Mesenchymal stem cell (in vitro differentiated cells and primary cell): Measurements from ENCODE around the gene TAS2R40.

Experiments
- DNase-seq: peaks from one replicate; pipeline ENCODE4 v3.0.0-alpha.2; 2013
- H2AFZ ChIP-seq: one replicate; pipeline ENCODE4 v1.6.1; 2013; ENCODE audit warnings: low read depth, mild to moderate bottlenecking, control low read depth, inconsistent platforms, low read length, moderate library complexity
- H2AK5ac ChIP-seq: 2 replicates; pipeline ENCODE4 v1.6.1; 2013; ENCODE audit warnings: low read length, moderate library complexity, mild to moderate bottlenecking, inconsistent platforms; ENCODE audit not compliant: severe bottlenecking
- H2BK120ac ChIP-seq: one replicate; pipeline ENCODE4 v1.6.1; 2013; ENCODE audit warnings: low read depth, mild to moderate bottlenecking, inconsistent platforms, low read length, moderate library complexity
- H2BK12ac ChIP-seq, 2 experiments: one replicate each; pipeline ENCODE4 v1.6.1; 2013; ENCODE audit warnings: inconsistent platforms in 2 of 2, low read length in 2 of 2, mild to moderate bottlenecking in 2 of 2, moderate library complexity in 2 of 2, control low read depth in 1 of 2
- H2BK15ac ChIP-seq: one replicate; pipeline ENCODE4 v1.6.1; 2013; ENCODE audit warnings: mild to moderate bottlenecking, low read depth, inconsistent platforms; ENCODE audit not compliant: poor library complexity, severe bottlenecking
- H2BK5ac ChIP-seq: 2 replicates; pipeline ENCODE4 v1.6.1; 2013; ENCODE audit warnings: low read depth, mild to moderate bottlenecking, low read length, control low read depth, inconsistent platforms; ENCODE audit not compliant: poor library complexity, severe bottlenecking
- H3K14ac ChIP-seq, 2 experiments: one replicate each; pipeline ENCODE4 v1.6.1; 2013; ENCODE audit warnings: inconsistent platforms in 2 of 2, low read length in 2 of 2, control low read depth in 1 of 2, mild to moderate bottlenecking in 1 of 2, moderate library complexity in 1 of 2
- H3K18ac ChIP-seq, 2 experiments: one replicate each; pipeline ENCODE4 v1.6.1; 2013; ENCODE audit warnings: inconsistent platforms in 2 of 2, low read length in 2 of 2, control low read depth in 1 of 2, low read depth in 1 of 2, mild to moderate bottlenecking in 1 of 2
- H3K23ac ChIP-seq, 2 experiments: one replicate each; pipeline ENCODE4 v1.6.1; 2013; ENCODE audit warnings: inconsistent platforms in 2 of 2, low read length in 2 of 2, mild to moderate bottlenecking in 2 of 2, moderate library complexity in 2 of 2, control low read depth in 1 of 2
- H3K27ac ChIP-seq: 2 replicates; pipeline ENCODE4 v1.5.1; 2013; ENCODE audit warnings: mild to moderate bottlenecking, moderate library complexity, low read length, control low read depth, inconsistent platforms; ENCODE audit not compliant: poor library complexity, severe bottlenecking
- H3K27me3 ChIP-seq, 2 experiments: 2 replicates each; pipeline versions ENCODE4 v1.6.1 to v1.7.0; 2013; ENCODE audit warnings: low read length in 2 of 2, mild to moderate bottlenecking in 2 of 2, moderate library complexity in 2 of 2, control low read depth in 1 of 2, inconsistent platforms in 1 of 2; ENCODE audit not compliant: control insufficient read depth in 1 of 2, insufficient read depth in 1 of 2
- H3K36me3 ChIP-seq, 2 experiments: 2 replicates each; pipeline versions ENCODE4 v1.6.1 to v1.7.0; 2013; ENCODE audit warnings: low read length in 2 of 2, control low read depth in 1 of 2, inconsistent platforms in 1 of 2, low read depth in 1 of 2, mild to moderate bottlenecking in 1 of 2; ENCODE audit not compliant: insufficient read depth in 2 of 2, control insufficient read depth in 1 of 2
- H3K4ac ChIP-seq, 2 experiments: one replicate each; pipeline ENCODE4 v1.6.1; 2013; ENCODE audit warnings: inconsistent platforms in 2 of 2, low read length in 2 of 2, mild to moderate bottlenecking in 2 of 2, moderate library complexity in 2 of 2, control low read depth in 1 of 2, low read depth in 1 of 2
- H3K4me1 ChIP-seq: 2 replicates; pipeline ENCODE4 v1.6.1; 2013; ENCODE audit warnings: low read depth, low read length, control low read depth; ENCODE audit not compliant: control insufficient read depth, insufficient read depth
- H3K4me2 ChIP-seq: 2 replicates; pipeline ENCODE4 v1.6.1; 2013; ENCODE audit warnings: low read length, mild to moderate bottlenecking, inconsistent platforms; ENCODE audit not compliant: poor library complexity, severe bottlenecking
- H3K4me3 ChIP-seq, 2 experiments: 2 replicates each; pipeline versions ENCODE4 v1.5.1 to v1.7.0; 2013; ENCODE audit warnings: low read length in 2 of 2, mild to moderate bottlenecking in 2 of 2, control low read depth in 1 of 2, low read depth in 1 of 2; ENCODE audit not compliant: insufficient read depth in 1 of 2
- H3K79me1 ChIP-seq: replicated peaks from 2 replicates; pipeline ENCODE4 v1.6.1; 2013; ENCODE audit warnings: mild to moderate bottlenecking, control low read depth, low read length, inconsistent platforms; ENCODE audit not compliant: poor library complexity, severe bottlenecking
- H3K9ac ChIP-seq: 2 replicates; pipeline ENCODE4 v1.7.0; 2013; ENCODE audit warnings: mild to moderate bottlenecking, low read length, moderate library complexity
- H3K9me3 ChIP-seq: 2 replicates; pipeline ENCODE4 v1.7.0; 2013; ENCODE audit warnings: mild to moderate bottlenecking, low read length; ENCODE audit not compliant: control insufficient read depth
- H4K8ac ChIP-seq: one replicate; pipeline ENCODE4 v1.6.1; 2013; ENCODE audit warnings: inconsistent platforms, mild to moderate bottlenecking, low read length, moderate library complexity
- H4K91ac ChIP-seq: one replicate; pipeline ENCODE4 v1.6.1; 2013; ENCODE audit warnings: mild to moderate bottlenecking, low read length, inconsistent platforms
- WGBS: methylation state at CpG from one replicate; pipeline ENCODE4 v1.1.7; 2013; ENCODE audit warnings: mixed read lengths; 5-methylcytosine and 5-hydroxymethylcytosine counted together

Gene TAS2R40

DNA sequence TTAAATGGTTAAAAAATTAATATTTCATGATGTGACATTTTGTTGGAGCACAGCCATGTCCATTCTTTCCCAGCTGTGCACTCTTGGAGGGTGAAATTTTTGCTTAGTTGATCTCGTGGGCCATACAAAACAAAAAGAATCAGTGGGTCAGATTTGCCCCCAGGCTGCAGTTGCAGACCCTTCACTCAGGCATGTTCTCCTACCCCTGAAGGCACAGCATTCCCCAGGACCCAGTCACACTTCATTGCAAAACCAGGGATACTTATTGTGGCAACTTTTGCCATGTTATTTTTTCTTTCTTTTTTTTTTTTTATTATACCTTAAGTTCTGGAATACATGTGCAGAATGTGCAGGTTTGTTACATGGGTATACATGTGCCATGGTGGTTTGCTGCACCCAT lies 6.0 kb downstream of the TAS2R40 start:
- 75% methylated on average over 1 of the region's 1 CpG for WGBS
- no peak overlapping the region for H3K23ac ChIP-seq
- no peak overlapping the region for H2BK5ac ChIP-seq
- no peak for DNase-seq
- no peak overlapping the region for H4K8ac ChIP-seq
- H3K4me3 ChIP-seq: no peak overlapping the region
- H3K79me1 ChIP-seq: no peaks in the 10 kb centered on the region
- H3K9ac ChIP-seq: no peak overlapping the region
- no peak overlapping the region for H3K4me2 ChIP-seq
- no peak overlapping the region for H2BK12ac ChIP-seq
- no peaks in the 10 kb centered on the region for H3K9me3 ChIP-seq
- no peak overlapping the region for H4K91ac ChIP-seq
- no peak overlapping the region for H2BK120ac ChIP-seq
- H3K27ac ChIP-seq: no peak overlapping the region
- H3K14ac ChIP-seq: no peak overlapping the region
- no peak overlapping the region for H3K4ac ChIP-seq
- H3K36me3 ChIP-seq: no peaks in the 10 kb centered on the region
- H2AFZ ChIP-seq: no peak overlapping the region
- no peaks in the 10 kb centered on the region for H3K4me1 ChIP-seq
- no peak overlapping the region for H3K18ac ChIP-seq
- peaks cover 14 to 27% of the 10 kb centered on the region in 2 experiments for H3K27me3 ChIP-seq
- H2AK5ac ChIP-seq: no peak overlapping the region
- H2BK15ac ChIP-seq: no peak overlapping the region

DNA sequence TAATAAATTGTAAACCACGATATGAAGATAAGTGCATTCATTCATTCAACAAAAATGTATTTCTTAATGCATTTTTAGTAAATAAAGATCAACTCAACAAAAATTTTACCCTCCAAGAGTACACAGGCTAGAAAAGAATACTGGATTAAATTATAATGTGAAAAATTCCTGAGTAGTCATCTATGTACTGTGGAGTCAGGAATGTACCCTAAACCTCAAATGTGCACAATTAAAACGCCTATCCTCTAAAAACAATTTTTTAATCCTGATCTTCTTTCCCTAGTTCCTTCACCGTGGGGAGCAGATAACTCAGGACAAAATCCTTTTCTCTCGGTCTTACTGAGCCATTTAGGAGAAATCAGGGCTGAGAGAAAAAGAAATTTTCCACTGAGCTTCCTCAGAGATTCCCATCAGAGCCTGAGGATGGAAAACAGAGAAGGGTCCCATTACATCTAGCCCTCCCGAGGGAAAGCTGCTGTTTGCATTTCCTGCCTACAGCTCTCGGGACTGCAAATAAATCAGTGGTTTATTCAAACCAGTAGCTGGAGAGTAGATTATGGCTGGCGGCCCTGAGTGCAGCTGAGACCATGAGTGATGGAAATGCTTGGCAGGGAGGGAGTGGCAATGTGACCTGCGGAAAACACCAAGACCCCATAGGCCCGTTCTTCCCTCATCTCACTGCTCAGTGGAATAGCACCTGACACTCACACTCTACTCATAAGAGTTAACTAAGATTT lies 7.4 kb downstream of the TAS2R40 start:
- no peak overlapping the region for H2AFZ ChIP-seq
- H3K27me3 ChIP-seq: peaks cover 4 to 13% of the 10 kb centered on the region in 2 experiments
- H3K18ac ChIP-seq: no peak overlapping the region
- no peak overlapping the region for H3K4ac ChIP-seq
- H3K4me3 ChIP-seq: no peak overlapping the region
- WGBS: 29% methylated on average over 6 of the region's 9 CpGs
- H3K23ac ChIP-seq: no peak overlapping the region
- H3K36me3 ChIP-seq: no peaks in the 10 kb centered on the region
- no peak overlapping the region for H2AK5ac ChIP-seq
- no peaks in the 10 kb centered on the region for H3K4me1 ChIP-seq
- H3K27ac ChIP-seq: no peak overlapping the region
- H3K9ac ChIP-seq: no peak overlapping the region
- H2BK12ac ChIP-seq: no peak overlapping the region
- H4K91ac ChIP-seq: no peak overlapping the region
- no peak overlapping the region for H4K8ac ChIP-seq
- H2BK15ac ChIP-seq: no peak overlapping the region
- peaks cover 12% of the 10 kb centered on the region for H3K9me3 ChIP-seq
- no peak overlapping the region for H2BK120ac ChIP-seq
- no peak for DNase-seq
- no peak overlapping the region for H3K4me2 ChIP-seq
- H3K14ac ChIP-seq: no peak overlapping the region
- no peak overlapping the region for H2BK5ac ChIP-seq
- no peaks in the 10 kb centered on the region for H3K79me1 ChIP-seq

DNA sequence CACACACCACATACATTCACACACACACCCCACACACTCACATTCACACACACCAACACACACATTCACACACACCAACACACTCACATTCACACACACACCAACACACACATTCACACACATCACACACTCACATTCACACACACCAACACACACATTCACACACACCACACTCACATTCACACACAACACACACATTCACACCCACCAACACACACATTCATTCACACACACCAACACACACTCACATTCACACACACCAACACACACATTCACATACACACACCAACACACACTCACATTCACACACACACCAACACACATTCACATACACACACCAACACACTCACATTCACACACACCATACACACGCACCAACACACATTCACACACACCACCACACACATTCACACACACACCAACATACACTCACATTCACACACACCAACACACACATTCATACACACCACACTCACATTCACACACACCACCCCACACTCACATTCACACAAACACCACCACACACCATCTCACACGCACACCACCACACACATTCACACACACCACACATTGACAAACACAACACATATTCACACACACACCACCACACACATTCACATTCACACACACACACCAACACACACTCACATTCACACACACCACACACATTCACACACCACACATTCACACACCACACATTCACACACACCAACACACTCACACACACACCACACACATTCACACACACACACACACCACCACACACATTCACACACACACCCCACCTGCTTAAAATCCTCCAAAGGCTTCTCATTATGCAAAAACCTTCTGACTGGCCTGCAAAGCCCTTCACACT lies 9.0 kb downstream of the TAS2R40 start:
- Histone ChIP-seq H2BK120ac (no peak overlapping the region), H2BK12ac (no peak overlapping the region), H3K79me1 (no peaks in the 10 kb centered on the region), H2BK15ac (no peak overlapping the region), H3K9me3 (peaks cover 20% of the 10 kb centered on the region), H3K23ac (no peak overlapping the region), H4K91ac (no peak overlapping the region), H3K9ac (no peak overlapping the region), H2AK5ac (no peak overlapping the region), H3K4ac (no peak overlapping the region), H2AFZ (no peak overlapping the region), H3K36me3 (no peaks in the 10 kb centered on the region), H3K27ac (no peak overlapping the region), H3K4me3 (no peak overlapping the region), H4K8ac (no peak overlapping the region), H3K27me3 (no peaks in the 10 kb centered on the region), H3K4me2 (no peak overlapping the region), H3K4me1 (no peaks in the 10 kb centered on the region), H3K14ac (peak overlapping the region in 1 of 2 experiments; percentile 86), H3K18ac (no peak overlapping the region), H2BK5ac (no peak overlapping the region)
- 96% methylated on average over 2 of the region's 2 CpGs for WGBS
- no peak for DNase-seq

DNA sequence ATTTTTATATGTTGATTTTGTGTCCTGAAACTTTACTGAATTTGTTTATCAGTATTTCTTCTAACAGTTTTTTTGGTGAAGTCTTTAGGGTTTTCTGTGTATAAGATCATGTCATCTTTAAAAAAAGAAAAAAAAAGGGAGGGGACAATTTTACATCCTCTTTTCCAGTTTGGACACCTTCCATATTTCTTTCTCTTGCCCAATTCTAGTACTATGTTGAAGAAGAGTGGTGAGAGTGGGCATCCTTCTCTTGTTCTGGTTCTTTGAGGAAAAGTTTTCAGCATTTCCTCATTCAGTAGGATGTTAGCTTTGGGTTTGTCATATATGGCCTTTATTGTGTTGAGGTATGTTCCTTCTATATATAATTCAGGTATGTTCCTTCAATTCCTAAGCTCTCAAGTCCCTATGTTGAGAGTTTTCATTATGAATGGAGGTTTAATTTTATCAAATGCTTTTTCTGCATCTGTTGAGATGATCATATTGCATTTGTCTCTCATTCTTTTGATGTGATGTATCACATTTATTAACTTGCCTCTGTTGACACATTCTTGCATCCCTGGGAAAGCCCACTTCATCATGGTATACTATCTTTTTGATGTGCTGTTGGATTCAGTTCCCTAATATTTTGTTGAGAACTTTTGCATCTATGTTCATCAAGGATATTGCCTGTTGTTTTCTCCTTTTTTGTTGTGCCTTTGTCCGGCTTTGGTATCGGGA lies 12.1 kb downstream of the TAS2R40 start:
- Histone ChIP-seq H2AFZ (no peak overlapping the region), H4K8ac (no peak overlapping the region), H3K18ac (no peak overlapping the region)

More for the DNA sequence above, 12.1 kb downstream of the TAS2R40 start:
- Histone ChIP-seq H3K79me1 (no peaks in the 10 kb centered on the region), H3K9ac (no peak overlapping the region), H3K4me3 (no peak overlapping the region), H3K27me3 (no peaks in the 10 kb centered on the region), H2BK120ac (no peak overlapping the region), H3K23ac (no peak overlapping the region), H4K91ac (no peak overlapping the region), H2AK5ac (no peak overlapping the region), H3K14ac (no peak overlapping the region), H3K4me2 (no peak overlapping the region), H2BK15ac (no peak overlapping the region), H3K36me3 (no peaks in the 10 kb centered on the region), H3K4me1 (no peaks in the 10 kb centered on the region), H3K4ac (no peak overlapping the region), H2BK5ac (no peak overlapping the region), H3K9me3 (peaks cover 34% of the 10 kb centered on the region), H2BK12ac (no peak overlapping the region), H3K27ac (no peak overlapping the region)
- WGBS: no CpG with 5 or more reads among the region's 2 CpGs
- DNase-seq: no peak
